ENCODE data around the gene TNF.

TNF gene

DNA sequence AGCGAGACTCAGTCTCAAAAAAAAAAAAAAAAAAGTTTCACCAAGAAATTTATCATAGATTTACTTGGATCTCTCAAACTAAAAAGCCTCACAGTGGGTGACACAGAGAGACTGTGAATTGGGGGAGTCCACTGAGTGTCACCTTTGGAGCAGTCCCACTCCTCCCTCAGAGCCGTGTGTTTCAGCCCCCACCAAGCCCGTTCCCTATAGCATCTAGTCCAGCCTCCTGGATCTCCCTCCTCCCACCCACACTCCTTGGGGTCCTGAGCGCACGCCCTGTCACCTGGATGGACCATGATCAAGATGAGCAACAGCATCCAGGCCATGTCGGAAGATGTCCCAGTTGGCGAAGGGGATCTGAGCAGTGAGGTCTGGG lies 17.0 kb downstream of the TNF start:
- no peak for DNase-seq

DNA sequence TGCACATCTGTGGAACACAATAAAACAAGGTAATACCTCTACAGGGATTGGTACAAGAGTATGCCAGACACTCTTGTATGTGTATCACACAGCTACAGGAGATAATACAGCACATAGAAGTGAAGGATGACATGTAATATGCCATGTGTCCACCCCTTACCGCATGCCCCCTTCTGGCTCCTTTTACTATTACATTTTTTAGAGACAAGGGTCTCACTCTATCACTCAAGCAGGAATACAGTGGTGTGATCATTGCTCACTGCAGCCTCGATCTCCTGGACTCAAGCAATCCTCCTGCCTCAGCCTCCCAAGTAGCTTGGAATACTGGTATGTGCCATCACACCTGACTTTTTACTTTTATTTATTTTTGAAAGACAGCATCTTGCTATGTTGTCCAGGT lies 21.6 kb downstream of the TNF start:
- peak; percentile 65 for DNase-seq

DNA sequence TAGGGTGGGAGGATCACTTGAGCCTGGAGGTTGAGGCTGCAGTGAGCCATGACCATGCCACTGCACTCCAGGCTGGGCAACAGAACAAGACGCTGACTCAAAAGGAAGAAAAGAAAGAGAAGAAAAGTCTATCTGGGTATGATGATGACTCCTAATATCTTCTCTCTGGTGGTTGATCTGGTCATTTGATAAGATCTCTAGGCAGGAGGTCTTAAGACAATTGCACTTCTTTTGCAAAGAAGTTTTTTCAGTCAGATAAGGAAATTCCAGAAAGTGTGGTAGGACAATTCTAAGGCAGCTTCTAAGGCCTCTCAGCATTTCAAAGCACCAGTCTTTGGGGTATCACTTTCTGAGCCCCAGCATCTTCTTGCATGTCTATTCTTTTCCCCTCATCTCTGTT lies 32.0 kb downstream of the TNF start:
- DNase-seq: no peak

DNA sequence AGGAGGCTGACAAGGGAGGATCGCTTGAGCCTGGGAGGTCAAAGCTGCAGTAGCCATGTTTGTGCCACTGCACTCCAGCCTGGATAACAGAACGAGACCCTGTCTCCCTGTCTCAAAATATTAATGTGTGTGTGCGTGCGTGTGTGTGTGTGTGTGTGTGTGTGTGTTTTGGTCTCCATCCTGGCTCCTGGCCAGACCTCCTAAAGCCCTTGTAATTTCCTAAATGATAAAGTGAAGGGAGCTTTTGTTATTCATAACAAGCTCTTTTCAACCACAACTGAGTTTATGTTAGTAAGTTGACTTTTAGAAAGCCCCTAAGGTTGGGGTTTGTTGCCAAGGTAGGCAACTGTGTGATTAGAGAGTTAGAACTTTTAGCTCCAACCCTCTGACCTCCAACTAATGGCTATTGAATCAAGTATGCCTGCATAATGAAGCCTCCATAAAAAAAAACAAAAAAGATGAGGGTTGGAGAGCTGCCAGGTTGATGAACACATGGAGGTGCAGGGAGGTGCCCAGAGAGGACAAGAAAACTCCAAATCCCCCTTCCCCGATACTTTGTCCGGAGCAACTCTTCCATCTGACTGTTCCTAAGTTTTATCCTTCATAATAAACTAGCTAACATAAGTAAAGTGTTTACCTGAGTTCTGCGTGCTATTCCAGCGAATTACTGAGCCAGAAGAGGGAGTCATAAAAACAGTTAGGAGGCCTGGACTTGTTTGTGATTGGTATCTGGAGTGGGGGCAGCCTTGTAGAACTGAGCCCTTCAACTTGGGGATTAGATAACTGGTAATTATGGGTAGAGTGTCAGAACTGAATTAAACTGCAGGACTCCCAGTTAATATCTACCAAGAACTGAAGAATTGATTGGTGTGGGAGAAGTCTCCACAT lies 34.4 kb downstream of the TNF start:
- DNase-seq: peak; percentile 93

DNA sequence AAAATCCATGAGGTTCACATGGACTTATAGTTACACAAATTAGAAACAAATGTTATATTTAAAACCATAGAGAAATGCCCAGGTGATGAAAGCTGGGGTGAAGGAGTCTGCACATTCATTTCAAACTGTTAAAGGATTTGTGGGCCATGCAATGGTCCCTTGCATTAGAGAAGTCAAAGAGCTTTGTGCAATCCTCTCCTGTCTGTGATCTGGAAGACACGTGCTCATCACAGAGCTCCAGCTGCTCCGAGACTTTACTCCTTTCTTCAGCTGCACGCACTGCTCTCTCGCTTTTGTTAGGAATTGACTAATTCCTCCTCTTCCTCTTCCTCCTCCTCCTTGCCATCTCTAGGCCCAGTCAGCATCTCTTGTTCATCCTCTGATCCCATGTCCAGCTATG lies 35.6 kb downstream of the TNF start:
- no peak for DNase-seq

DNA sequence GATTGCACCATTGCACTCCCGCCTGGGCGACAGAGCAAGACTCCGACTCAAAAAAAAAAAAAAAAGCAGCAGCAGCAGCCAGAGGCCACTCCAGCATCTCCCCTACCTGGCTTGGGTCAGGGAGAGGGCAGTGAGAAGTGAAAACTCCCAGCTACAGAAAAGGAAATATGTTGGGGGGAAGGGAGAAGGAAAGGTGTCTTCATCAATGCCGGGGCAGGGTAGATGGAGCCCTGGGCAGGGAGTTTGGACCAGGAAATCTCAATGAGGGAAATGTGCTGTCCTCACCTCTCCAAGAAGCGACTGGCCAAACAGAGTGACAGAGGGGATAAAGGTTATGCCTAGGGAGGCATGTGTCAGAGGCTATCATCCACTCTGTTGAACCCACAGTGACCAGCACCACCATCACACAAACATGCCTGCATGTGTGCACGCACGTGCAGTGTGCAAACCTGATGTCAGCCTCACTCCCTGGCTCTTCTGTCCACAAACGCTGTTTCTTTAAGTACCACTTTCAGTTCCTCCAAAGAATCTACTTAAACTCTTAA lies 38.8 kb downstream of the TNF start:
- DNase-seq: no peak

DNA sequence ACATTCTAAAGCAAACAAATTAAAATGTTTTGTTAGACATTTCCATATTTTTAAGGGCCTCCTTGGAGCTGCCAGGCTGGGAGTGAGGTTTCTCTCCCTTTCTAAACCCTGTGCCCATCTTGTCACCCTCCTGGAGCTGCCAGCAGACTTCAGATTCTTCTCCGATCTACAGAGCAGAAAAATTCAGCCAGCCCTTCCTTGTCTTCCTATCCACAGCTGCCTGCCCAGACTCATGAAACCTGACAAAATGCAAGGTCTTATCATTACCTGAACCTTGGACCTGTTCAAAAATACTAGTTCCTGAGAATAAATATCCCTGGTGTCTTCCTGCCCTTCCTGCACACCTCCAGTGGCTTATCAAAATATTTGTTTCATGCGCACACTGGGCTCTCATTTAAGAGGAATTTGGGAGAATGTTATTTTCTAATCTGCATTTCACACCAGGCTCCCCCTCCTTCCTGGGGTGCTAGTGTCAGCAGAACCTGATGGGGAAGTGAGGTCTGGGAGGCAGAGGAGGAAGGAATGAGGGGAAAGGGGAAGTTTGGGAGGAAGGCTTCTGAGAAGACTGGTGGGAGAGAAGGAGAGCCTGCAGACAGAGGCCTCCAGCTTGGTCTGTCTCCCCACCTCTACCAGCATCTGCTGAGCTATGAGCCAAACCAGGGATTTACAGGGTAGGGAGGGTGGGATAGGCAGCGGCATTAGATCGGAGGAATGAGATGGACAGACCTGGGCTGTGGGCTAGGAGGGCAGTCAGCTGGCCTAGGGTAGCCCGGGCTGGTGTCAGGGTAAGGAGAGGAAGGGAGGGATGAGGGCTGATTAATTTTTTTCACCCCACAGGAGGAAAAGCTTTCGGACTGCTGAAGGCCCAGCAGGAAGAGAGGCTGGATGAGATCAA lies 39.6 kb downstream of the TNF start, which contains the start of gene AIF1:
AIF1 (plus strand) TSS at position 551 of the 895 bp plus-strand sequence; CDS start at position 647, 96 bp downstream.
- no peak for DNase-seq

DNA sequence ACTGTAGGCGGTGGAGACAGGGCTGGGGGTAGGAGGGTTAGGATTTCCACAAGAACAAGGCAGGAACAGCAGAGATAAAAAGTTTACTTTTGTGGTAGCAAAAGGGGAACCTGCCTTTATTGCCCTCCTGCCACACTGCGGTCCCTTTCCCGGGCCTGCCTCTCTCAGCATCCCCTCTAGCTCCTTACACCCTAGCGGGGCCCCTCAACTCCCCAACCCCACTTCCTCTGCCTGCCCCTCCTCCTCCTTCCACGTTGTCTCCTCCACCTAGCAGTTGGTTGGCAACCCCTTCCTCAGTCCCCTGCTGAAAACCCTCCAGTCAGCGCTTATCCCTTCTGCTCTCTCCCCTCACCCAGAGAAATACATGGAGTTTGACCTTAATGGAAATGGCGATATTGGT lies 40.4 kb downstream of the TNF start:
- DNase-seq: no peak

DNA sequence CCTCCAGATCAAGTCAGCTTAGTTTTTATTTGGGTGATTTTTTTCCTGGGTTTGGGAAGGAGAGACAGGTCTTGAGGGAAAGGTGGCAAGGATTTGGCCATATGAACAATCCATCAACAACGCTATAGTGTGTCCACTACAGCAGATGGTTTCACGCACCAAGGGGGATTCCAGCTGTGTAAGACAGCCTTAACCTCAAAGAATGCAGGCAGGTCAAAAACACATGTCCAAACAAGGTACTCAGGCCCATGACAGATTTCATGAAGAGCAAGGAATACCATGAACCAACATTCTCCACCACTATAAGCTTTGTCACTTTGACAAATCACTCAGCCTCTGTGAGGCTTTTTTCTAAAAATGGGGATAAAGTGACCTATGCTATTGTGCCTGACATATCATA lies 41.6 kb downstream of the TNF start:
- DNase-seq: no peak

DNA sequence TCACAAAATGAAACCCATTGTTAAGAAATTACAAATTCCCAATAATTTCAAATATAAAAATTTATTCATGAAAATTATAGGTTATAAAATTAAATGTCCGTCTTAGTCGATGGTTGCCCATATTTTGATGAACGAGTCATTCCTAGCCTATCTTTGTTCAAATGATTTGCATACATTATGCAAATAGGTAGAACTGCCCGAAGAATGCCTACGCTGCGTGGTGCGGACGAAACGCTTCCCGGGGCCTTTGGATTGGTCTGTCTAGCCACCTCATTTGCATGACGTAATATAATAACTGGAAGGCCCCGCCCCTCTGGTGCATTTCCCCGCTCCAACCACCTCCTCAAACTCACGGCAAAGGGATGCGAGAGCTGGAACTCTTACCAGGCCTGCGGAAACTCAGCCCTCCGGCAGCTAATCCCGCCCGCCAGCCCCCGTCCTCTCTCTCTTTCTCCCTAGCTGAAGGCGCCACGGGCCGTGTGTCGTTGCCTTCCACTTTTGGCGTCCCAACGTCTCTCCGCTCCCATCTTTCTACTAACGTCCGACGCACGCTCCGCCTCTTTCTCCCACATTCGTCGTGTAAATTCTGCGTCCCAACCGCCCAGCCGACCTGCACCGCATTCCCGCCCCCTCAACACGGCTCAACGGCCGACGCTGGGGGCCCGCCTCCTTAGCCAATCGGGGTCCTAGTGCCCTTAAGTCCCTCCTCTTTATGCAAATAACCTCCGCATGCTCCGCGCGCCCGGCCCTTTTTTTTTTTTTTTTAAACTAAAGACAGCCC lies 44.6 kb downstream of the TNF start:
- peak; percentile 99 for DNase-seq

DNA sequence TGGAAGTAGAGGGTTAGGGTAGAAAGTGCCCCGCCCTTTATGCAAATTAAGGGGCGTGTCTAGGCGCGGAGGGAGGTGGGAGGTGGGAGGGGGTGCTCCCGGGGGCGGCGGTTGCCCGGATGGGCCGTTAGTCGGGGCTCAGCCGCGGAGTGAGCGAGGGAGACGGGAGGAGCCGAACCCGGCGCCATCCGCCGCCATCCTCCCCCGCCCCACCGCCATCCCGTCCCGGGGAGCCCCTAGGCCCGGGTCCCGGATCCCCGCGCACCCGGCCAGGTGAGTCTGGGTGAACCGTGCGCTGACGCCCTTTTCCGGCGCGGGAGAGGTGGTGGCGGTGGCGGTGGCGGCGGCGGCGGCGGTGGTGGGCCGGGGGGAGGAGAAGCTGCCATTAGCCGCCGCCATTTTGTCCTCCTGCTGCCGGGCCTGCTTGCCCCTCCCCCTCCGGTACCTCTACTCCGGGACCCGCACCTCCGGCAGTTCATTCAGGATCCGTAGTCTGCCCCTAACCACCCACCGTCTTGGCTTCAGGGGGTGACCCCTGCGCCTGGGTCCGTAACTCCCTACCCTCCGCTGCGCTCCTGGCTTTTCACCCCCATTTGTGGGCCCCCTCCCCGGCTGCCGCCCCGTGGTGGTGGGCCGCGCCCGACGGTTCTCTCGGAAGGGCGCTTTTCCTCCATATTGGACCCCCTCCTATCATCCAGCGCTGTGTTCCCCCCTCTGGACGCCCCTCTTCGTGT lies 45.4 kb downstream of the TNF start, which contains the start of gene PRRC2A:
PRRC2A (plus strand) TSS at position 130 of the 734 bp plus-strand sequence. CDS start 2,075 bp downstream, outside the sequence.
- DNase-seq: peak; percentile 93

DNA sequence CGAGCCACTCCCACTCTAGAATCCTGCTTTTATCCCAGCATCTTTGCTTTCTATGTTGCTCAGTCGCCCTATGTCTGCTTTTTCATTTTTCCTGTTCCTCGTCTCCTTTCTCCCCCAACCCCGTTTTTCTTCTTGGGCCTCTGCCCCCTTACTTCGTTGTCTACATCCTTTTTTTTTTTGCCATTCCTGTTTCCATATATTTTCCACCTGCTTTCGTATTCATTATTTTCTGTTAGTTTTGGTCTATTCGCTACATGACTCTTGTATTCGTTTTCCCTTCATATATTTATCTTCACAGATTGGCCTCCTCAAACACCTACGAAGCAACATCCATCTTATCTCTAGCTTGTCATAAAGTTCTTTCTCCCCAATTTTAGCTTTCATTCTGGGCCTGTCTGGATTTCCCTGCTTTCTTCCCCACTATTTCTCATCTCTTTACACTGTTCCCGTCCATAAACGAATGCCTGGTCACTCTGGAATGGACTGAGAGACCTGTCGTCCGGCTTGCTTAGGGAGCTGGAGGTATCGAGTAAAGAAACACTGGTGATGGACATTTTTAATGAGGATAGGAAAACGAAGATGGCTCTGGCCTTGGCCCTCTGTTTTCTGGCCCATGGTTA lies 46.1 kb downstream of the TNF start:
- no peak for DNase-seq

DNA sequence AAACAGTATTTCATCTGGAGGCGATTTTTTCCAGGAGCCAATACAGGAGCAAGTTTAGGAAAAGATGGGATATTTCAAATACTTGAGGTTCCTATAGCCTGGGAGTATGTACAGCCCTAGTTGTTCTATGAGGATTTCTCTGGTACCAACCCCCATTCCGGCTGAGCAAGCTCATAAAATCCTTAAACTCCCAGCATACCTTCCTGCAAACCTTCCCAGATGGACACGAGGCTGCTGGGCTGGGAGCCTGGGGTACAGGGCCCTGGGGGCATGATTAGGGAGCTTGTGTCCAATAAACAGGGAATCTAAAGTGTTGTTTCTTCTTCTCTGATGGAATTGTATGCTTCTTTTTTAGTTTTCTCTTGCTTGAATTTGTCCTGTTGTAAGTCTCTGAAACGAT lies 46.6 kb downstream of the TNF start:
- DNase-seq: peak; percentile 32

DNA sequence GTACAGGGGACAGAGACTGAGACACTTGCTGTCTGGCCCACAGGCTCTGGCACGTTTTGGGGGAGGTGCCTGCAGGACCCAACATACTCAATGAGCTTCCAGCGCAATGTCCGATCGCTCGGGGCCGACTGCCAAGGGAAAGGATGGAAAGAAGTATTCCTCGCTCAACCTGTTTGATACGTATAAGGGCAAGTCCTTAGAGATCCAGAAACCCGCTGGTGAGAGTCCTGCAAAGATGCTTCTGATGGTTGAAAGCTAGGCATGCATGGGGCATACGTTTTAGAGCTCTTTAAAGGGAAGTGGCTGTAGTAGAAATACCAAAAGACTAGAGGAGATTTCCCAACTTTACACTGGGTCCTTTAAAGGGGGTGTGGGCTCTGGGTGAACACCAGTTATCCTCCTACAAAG lies 47.3 kb downstream of the TNF start:
- no peak for DNase-seq

DNA sequence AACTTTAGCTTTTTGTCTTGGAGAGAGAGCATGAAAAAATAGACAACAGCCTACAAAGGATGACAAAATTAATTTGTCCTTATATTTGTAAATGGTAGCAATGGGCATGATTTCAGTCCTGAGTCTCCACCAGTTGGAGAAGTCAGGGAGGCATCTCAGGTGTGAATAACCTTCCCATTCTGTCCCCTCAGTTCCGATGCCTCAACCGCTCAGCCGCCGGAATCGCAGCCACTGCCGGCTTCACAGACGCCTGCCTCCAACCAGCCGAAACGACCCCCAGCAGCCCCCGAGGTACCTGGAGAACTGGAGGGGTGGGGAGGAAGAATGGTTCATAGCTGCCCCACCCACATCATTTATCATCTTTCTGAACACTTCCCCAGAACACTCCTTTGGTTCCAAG lies 48.7 kb downstream of the TNF start:
- no peak for DNase-seq

DNA sequence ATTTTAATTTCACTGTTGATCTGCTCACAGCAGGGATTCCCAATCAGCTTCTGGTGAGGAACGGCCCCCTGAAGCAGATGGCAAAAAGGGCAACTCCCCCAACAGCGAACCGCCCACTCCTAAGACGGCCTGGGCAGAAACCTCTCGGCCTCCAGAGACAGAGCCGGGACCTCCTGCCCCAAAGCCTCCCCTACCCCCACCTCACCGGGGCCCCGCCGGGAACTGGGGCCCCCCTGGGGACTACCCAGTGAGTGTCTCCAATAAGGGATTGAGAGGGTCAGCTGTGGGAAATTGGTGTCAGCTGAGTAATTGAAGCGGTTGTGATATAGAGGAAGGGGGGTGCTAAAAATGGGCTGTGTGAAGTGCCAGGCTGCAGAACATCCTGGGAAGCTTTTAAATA lies 51.6 kb downstream of the TNF start:
- DNase-seq: no peak

DNA sequence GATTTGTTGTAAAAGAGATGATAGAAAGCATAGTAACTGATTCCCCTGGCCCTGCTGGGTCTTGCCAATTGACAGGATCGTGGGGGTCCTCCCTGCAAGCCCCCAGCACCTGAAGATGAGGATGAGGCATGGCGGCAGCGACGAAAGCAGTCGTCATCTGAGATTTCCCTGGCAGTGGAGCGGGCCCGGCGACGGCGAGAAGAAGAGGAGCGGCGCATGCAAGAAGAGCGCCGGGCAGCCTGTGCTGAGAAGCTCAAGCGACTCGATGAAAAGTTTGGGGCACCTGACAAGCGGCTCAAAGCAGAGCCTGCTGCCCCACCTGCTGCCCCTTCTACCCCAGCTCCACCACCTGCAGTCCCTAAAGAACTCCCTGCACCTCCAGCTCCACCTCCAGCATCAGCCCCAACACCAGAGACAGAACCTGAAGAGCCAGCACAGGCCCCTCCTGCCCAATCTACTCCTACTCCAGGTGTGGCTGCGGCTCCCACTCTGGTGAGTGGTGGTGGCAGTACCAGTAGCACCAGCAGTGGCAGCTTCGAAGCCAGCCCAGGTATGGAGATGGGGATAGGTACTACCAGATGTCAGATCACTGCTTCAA lies 52.4 kb downstream of the TNF start:
- DNase-seq: no peak

Data from NCI-H69 (cell line).